ENCODE data around the gene RNF123. TPM values are rescaled to one million over a fixed set of nuclear protein-coding genes. Genes with fewer than 3 reads are reported as not detected.

Gene RNF123
- total RNA-seq, 1 donor from 2014 or later = 40.1 TPM

DNA sequence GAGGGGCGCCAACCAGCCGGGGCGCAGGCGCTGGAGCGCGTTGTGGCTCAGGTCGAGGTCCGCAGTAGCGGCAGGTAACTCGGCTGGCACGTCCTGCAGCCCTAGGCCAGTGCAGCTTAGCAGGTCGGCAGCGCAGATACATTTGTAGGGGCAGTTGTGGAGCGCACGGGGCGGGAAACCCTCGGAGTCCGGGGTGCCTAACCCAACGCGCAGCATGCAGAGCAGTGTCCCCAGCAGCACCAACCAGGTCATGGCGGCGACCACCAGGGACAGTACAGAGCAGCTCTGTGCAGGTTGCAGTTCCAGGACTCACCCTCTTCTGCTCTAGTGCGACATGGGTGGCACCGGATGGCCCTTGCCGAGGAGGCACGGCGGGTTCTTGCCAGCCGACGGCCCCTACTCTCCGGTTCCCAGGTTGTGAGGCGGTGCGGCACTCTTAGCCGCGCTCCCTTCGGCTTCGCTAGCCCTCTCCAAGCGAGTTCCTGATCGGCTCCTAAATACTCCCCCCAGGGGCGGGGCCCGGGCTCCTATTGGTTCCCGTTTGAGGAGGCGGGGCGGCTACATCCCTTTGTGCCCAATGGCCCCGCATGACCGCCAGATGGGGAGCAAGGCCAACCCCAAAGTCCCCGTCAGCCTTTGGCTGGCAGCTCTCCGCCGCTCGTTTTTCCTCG lies 30.0 kb downstream of the RNF123 start, which contains the start of gene AMIGO3:
AMIGO3 (minus strand) TSS at position 471 of the 671 bp plus-strand sequence; CDS start at position 252, 219 bp downstream.
- Mint-ChIP-seq H3K4me3 (ENCODE audit: unreplicated experiment) (peak within 1 kb of the TSS; percentile 74), H3K36me3 (ENCODE audit: low read depth) (no peaks in the 10 kb centered on the region), H3K4me1 (ENCODE audit: low read depth) (peaks cover 43% of the 10 kb centered on the region), H3K9me3 (ENCODE audit: low read depth) (no peaks in the 10 kb centered on the region), H3K27ac (ENCODE audit: unreplicated experiment) (peak within 1 kb of the TSS; percentile 83), H3K27me3 (ENCODE audit: low read depth) (no peaks in the 10 kb centered on the region)
- TF ChIP-seq, protein P1, sequence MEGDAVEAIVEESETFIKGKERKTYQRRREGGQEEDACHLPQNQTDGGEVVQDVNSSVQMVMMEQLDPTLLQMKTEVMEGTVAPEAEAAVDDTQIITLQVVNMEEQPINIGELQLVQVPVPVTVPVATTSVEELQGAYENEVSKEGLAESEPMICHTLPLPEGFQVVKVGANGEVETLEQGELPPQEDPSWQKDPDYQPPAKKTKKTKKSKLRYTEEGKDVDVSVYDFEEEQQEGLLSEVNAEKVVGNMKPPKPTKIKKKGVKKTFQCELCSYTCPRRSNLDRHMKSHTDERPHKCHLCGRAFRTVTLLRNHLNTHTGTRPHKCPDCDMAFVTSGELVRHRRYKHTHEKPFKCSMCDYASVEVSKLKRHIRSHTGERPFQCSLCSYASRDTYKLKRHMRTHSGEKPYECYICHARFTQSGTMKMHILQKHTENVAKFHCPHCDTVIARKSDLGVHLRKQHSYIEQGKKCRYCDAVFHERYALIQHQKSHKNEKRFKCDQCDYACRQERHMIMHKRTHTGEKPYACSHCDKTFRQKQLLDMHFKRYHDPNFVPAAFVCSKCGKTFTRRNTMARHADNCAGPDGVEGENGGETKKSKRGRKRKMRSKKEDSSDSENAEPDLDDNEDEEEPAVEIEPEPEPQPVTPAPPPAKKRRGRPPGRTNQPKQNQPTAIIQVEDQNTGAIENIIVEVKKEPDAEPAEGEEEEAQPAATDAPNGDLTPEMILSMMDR (IDR thresholded peaks at IDR 0.05) = peak; percentile 79
- peak; percentile 97 for DNase-seq (ENCODE audit: low spot score)

DNA sequence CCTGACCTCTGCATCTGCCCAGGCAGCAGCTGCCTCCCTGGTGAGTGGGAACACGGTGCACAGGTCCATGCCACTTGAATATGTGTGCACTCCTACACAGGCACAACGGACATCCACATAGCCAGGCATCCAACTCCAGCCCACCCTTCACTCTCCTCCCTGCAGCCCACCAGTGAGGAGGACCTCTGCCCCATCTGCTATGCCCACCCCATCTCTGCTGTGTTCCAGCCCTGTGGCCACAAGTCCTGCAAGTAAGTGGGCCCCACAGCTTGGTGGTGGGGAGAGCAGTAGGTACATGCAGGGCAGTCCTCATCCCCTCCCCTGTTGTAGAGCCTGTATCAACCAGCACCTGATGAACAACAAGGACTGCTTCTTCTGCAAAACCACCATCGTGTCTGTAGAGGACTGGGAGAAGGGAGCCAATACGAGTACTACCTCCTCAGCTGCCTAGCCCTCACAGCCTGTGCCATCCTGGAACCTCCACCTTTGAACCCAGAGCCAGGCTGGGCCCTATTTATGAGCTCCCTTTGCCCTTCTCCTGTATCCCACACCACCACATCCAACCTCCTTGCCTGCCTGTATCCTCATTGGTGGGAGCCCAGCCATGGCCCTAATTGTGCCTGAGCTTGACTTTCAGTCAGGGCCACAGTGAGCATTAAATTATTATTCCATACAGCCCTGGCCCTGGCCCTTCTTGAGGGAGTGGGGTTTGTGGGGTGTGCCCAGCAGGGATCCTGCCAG lies 31.7 kb downstream of the RNF123 start:
- Mint-ChIP-seq H3K27me3 (ENCODE audit: low read depth) (no peaks in the 10 kb centered on the region), H3K36me3 (ENCODE audit: low read depth) (no peaks in the 10 kb centered on the region), H3K4me1 (ENCODE audit: low read depth) (peaks cover 49% of the 10 kb centered on the region), H3K27ac (ENCODE audit: unreplicated experiment) (no peak overlapping the region), H3K9me3 (ENCODE audit: low read depth) (no peaks in the 10 kb centered on the region), H3K4me3 (ENCODE audit: unreplicated experiment) (no peak overlapping the region)
- no peak for DNase-seq (ENCODE audit: low spot score)
- TF ChIP-seq, protein P1 (IDR thresholded peaks at IDR 0.05) = no peak

DNA sequence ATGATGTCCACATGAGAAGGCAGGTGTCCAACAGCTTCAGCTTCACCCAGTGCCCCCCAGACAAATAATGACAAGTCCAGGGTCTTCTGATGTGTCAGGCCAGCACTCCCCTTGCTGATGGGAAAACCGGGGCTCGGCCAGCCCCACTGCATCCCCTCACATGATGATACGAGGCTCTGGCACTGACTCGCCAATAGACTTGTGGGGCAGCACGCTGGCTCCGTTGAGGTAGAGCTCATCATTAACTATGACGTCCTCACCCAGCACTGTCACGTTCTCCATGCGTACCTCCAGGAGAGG lies 32.2 kb downstream of the RNF123 start:
- peaks cover 49% of the 10 kb centered on the region for H3K4me1 Mint-ChIP-seq (ENCODE audit: low read depth)
- no peak overlapping the region for H3K4me3 Mint-ChIP-seq (ENCODE audit: unreplicated experiment)
- no peaks in the 10 kb centered on the region for H3K27me3 Mint-ChIP-seq (ENCODE audit: low read depth)
- no peaks in the 10 kb centered on the region for H3K36me3 Mint-ChIP-seq (ENCODE audit: low read depth)
- no peak overlapping the region for H3K27ac Mint-ChIP-seq (ENCODE audit: unreplicated experiment)
- no peaks in the 10 kb centered on the region for H3K9me3 Mint-ChIP-seq (ENCODE audit: low read depth)
- TF ChIP-seq, protein P1 (IDR thresholded peaks at IDR 0.05) = no peak
- no peak for DNase-seq (ENCODE audit: low spot score)

DNA sequence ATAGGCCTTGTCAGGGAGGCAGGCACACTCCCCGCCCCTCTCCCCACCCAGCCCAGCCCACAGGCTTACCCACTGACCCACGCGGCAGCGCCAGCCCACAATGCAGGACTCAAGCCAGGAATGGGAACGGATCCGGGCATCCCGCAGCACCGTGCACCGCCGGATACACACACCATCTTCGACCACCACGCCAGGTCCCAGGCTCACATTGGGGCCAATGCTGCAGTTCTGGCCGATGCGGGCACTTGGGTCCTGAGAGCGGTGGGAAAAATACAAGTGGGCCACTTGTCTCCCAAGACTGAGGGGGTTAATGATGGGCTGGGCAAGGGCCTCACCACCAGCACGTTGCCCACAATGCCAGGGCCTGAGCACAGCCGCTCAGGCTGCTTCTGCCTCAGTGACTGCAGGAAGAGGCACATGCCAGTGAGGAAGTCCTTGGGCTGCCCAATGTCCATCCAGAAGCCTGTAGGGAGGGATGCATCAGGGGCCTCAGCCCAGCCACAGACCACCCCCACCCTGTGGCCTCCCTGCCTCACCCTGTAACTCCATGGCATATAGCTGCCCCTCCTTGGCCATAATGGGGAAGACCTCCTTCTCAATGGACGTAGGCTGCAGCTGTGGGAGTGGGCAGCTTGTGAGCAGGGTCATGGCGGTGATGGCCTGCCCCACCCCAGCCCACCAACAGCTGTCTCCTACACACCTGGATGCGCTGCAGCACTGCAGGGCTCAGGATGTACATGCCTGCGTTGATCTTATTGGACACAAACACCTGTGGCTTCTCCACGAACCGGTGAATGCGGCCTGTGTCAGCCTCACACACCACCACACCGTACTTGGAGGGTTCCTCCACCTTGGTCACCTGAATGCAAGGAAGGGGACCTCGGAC lies 32.8 kb downstream of the RNF123 start:
- peaks cover 49% of the 10 kb centered on the region for H3K4me1 Mint-ChIP-seq (ENCODE audit: low read depth)
- H3K4me3 Mint-ChIP-seq (ENCODE audit: unreplicated experiment) = peak overlapping the region; percentile 90
- H3K9me3 Mint-ChIP-seq (ENCODE audit: low read depth) = no peaks in the 10 kb centered on the region
- peak overlapping the region; percentile 99 for H3K27ac Mint-ChIP-seq (ENCODE audit: unreplicated experiment)
- DNase-seq (ENCODE audit: low spot score) = peak; percentile 91
- no peaks in the 10 kb centered on the region for H3K27me3 Mint-ChIP-seq (ENCODE audit: low read depth)
- no peaks in the 10 kb centered on the region for H3K36me3 Mint-ChIP-seq (ENCODE audit: low read depth)
- TF ChIP-seq, protein P1 (IDR thresholded peaks at IDR 0.05) = no peak

DNA sequence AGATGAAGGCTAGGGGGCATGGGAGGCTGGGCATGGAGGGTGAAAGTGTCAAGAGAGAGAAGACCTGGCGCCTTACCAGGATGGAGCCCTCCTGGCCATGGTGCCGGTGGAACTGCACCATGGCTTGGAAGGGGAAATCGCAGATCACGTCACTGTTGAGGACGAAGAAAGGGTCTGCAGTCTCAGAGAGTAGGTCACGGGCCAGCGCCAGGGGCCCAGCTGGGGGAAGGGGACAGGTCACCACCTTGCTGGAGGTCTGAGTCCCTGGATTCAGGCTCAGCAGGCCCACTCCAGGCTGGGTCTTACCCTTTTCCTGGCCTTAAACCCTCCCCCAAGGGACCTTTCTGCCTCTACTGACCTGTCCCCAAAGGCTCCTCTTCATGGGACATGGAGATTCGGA lies 33.5 kb downstream of the RNF123 start:
- Mint-ChIP-seq H3K4me3 (ENCODE audit: unreplicated experiment) (peak overlapping the region; percentile 90), H3K36me3 (ENCODE audit: low read depth) (peaks cover 4% of the 10 kb centered on the region), H3K27me3 (ENCODE audit: low read depth) (no peaks in the 10 kb centered on the region), H3K4me1 (ENCODE audit: low read depth) (peaks cover 49% of the 10 kb centered on the region), H3K9me3 (ENCODE audit: low read depth) (no peaks in the 10 kb centered on the region), H3K27ac (ENCODE audit: unreplicated experiment) (peak overlapping the region; percentile 99)
- no peak for DNase-seq (ENCODE audit: low spot score)
- TF ChIP-seq, protein P1 (IDR thresholded peaks at IDR 0.05) = no peak

Measured in chondrocyte (in vitro differentiated cells).